Stromal cell of bone marrow (primary cell): ENCODE data around the gene LSS.

Source experiments
- DNase-seq: peaks from one replicate; pipeline ENCODE4 v3.0.0-alpha.2; 2012; ENCODE audit warnings: low read depth

Gene LSS

DNA sequence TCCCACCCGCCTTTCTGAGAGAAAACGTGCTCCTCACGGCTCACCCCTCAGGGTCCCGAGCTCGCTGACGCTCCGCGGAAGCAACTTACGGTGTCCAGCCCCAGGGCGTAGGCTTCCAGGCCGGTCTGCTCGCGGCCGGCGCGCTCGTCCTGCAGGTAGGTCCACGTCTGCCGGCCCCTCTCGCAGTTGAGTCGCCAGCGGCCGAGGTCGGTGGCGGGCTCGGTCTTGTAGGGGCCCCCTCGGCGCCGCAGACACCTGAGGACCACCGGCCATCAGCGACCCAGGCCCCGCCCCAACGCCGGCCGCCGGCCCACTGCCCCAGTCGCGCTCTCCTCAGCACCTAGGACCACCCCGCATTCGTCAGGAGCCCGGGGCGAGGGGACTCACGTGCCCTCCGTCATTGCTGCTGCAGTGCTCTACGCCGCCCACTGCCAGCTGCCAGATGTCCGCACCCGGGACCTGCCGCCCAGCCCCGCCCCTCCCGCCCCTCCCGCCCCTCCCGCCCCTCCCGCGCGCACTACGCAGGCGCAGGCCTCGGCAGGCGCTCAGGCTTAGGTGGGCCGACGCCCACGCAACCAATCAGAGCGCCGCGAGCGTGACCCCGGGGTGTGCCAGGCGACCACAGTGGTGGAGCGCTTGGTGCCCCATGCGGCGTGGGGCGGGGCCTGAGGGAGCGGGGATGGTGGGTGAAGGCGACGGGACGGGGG is at the start of gene LSS:
LSS (minus strand) TSS at position 430 of the 707 bp plus-strand sequence; CDS start at position 401, 29 bp downstream.
- DNase-seq: peak; percentile 92

GRCh38 chr21:46274797-46275390 is 46.3 kb upstream of the LSS start:
- DNase-seq: no peak

- no peak for DNase-seq
Observed at GRCh38 chr21:46273341-46273740, 44.8 kb upstream of the LSS start.

DNA sequence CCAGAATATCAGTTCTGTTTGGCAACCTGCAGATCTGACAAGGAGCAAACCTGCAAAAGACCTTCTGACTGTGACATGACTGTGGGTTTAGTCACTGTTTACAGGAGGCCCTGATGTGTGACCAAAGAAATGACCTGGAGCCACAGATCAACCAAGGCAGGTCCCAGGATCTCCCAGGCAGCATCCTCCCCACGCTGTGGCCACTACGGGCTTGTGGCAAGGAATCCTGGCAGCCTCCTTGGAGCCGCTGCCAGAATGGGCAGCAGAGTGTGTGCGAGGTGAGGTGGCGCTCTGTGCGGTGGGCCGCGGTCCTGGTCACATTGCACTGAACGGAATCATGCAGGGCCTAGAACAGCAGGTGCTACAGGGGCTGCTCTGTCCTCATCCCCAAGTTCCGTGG is 40.9 kb upstream of the LSS start:
- no peak for DNase-seq

DNA sequence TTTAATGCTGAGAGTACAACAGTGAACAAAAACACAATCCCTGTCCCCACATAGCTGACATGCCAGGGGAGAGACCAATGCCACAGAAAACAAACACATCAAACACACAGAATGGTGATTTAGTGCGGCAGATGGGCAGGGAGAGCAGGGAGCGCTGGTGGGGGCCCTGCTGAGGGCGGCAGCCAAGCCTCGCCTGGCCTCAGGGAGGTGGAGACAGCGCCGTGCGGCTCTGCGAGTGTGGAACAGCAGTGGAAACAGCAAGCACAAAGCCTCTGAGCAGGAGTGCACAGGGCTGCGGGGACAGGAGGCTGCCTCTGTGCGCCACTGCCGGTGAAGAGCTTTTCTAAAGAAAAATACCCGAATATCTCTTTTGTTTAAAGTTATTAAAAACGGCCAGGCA is 39.8 kb upstream of the LSS start:
- no peak for DNase-seq

DNA sequence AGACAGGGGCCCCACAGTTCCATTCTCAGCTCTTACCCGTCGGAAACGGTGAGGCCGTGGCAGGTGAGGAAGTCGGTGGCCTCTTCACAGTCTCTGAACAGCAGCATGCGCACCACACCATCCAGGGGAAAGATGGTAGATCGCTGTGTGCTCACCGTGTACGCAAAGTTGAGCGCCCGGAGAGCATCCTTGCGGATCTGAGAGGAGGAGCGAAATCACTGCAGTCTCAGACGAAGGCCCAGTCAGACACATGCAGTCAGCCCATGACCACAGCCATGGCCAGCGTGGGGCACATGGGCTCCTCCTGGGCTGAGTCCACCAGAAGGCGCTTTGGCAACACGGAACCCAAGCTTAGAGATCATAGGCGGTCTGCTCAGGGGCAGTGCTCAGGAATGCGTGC is 38.4 kb upstream of the LSS start:
- no peak for DNase-seq

DNA sequence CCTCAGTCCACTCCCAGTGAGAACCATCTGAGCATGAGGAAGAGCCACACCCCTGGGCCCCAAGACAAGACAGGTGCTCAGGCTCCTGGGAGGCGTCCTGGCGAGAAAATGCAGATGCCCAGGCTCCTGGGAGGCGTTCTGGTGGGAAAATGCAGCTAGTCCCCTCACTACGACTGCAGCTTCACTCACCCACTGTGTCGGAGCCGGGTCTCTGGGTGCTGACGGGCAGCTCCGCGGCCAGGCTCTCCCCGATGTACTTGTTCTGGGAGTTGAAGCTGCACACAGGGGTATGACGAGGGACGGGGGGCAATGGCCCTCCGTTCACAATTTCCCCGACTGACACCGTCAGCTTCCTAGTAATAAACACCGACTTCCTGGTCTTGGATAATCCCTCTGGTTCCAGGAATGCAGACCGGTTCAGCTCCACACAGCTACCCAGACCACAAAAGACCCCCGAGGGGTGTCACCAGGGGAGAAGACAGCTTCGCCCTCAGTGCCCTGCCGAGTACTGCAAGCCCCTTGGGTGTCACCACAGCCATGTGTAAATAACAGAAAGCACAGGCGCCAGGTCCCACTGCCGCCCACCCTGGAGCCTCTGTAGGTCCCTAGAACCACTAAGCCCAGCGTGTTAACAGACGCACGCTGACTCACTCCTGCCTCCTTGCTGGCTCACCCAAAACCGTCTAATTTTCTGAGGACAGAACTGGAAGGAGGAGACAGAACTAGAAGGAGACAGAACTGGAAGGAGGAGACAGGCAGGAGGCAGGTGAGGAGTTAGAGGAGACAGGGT is 37.4 kb upstream of the LSS start:
- DNase-seq: no peak

DNA sequence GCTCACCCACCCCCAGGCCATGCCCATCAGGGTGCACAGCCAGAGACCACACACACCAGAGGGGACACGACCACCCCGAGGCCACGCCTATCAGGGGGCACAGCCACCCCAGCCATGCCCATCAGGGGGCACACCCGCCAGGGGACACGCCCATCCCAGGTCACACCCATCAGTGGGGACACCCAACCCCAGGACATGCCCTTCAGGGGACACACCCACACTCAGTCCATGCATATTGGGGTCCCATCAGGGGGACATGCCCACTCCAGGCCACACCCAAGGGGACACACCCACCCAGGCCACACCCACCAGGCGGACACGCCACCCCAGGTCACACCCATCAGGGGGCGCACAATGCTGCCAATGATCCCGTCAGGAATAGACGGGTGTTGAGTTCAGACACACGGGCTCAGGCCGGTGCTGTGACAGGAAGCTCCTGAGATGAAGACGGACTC is 36.1 kb upstream of the LSS start:
- DNase-seq: no peak

DNA sequence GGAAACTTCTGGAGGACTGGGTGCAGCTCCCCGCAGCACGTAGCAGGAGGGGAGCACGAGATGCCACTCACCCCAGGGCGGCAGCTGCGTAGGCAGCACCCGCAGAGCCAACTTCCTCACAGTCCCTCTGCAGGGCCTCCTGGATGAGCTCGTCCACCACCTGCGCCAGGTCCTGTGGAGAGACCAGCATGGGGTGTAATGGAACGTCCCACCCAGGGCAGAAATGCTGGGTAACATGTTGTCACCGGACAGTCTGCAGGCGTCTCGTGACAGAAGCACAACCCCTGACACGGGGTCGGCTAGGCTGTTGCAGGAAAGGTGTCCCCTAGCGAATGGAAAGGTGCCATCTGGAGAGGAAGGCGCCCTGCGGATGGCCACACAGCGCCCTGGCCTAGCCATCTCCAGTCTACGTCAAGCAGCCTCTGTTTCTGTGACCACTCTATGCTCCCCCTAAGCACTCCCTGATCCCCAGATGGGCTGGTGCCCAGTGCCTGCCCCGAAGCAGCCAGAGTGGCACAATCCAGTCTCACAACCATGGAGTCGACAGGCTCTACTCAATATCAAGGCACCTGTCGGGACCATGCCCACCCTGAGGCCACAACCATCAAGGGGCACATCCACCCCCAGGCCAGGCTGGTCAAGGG is 35.6 kb upstream of the LSS start:
- DNase-seq: no peak

DNA sequence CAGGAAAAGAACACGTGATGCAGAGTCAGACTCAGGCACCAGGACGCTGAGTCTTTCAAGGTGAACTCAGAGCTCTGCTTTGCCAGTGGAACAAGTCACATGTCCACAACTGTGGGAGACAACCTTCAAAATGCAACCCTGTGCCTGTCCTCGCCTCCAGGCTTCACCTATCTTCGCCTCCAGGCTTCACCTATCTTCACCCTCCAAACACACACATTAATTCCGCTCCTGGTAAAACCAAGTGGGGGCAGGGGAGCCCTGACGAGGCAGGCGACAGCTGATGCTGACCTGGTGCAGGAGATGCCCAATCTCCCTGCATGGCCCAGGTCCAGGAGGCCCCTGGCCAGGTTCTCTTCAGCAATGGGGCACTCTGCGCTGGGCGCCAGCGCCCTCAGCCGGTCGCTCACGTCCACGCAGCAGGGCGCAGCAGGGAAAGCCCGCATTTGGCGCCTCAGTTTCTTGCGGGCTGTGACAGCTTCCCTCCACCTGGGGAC is 28.0 kb upstream of the LSS start:
- DNase-seq: no peak

DNA sequence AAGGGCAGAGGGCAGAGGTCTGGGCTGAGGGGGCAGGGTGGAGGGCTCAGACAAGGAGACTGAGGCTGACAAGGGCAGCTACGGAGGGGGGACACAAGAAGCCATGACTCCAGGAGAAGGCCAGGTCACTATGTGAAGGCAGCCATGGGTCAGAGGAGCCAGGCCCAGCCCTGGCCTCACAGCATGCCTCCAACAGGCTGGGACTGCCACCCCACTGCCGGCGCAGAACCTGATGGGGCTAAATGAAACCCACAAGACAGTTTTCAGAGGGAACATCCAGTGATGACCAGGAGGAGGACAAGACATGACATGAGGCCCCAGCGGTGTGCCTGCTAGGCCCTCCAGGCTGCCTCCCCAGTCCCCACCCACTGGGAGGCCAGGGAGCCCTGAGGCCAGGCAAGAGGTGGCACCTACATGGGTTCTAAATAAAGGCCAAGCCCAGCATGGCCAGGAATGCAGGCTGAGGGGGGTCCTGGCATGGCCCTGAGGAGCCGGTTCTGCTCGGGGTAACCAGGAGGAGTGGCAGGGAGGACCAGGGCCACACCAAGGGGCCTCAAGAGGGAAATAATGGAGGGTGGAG is 27.3 kb upstream of the LSS start:
- DNase-seq: no peak

DNA sequence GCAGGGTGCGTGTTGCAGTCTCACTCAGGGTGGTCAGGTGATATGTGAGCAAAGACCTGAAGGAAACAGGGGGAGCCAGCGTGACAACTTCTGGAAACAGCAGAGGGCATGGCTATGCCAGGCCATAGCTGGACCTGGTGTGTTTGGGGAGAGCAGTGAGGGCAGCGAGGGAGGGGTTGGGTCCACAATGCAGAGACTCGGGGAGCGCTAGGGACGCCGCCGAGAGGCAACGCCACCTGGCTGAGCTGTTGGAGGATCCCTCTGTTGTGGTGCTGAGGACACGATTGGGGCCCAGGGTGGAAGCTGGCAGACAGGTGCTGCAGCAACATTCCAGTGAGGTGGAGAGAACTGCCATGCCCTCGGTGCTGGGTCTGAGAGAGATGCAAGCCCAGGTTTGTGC is 26.6 kb upstream of the LSS start:
- no peak for DNase-seq

DNA sequence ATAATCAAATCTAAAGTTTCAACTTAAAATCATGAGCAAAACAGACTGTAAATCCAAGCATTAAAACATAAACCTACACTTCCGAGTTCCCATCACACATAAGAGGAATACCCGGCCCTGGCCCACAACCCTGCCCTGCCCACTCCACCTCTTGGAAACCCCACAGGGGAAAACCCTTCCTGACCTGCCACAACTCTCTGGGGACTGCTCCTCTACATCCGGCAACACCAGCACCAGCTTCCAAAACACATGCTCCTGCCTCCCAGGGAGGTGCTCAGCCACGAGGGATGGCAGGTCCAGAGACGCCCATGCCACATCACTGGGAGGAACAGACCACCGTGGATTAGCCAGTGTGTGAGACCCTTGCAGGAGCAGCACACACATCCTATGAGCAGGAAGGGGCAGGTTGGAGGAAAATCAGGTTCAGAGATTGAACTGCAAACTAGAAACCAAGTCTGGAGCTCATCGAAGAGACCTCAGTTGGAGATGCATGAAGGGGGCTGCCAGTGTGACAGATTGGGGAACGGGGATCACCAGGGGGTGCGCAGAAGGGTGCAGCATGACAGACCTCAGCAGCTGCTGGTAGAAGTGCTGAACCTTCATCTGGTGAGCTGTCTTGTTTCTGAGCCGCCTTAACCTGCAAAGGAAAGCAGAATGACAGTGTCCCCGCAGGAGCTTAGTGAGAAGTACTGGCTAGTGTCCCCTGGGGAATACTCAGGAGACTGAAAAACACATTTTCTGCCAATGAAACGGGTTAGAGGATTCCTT is 25.8 kb upstream of the LSS start:
- no peak for DNase-seq

DNA sequence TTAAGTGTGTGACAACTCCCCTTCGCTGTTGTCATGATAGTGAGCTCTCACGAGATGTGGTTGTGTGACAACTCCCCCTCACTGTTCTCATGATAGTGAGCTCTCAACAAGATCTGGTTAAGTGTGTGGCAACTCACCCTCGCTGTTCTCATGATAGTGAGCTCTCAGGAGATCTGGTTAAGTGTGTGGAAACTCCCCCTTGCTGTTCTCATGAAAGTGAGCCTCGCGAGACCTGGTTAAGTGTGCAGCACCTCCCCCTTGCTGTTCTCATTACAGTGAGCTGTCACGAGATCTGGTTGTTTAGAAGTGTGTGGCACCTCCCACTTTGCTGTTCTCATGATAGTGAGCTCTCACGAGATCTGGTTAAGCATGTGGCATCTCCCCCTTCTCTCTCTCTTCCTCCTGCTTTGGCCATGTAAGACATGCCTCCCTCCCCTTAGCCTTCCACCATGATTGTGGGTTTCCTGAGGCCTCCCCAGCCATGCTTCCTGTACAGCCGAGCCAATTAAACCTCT is 25.1 kb upstream of the LSS start:
- DNase-seq: peak; percentile 1

DNA sequence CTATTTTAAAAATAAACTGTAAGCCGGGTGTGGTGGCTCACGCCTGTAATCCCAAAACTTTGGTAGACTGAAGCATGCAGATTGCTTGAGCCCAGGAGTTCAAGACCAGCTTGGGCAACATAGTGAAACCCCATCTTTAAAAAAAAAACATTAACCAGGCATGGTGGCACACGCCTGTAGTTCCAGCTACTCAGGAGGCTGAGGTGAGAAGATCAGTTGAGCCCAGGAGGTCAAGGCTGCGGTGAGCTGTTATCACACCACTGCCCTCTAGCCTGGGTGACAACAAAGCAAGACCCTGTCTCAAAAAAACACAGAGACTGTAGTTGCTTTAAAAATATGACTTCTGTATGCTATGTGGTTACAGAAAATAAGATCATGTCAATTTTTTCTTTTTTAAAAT is 24.3 kb upstream of the LSS start:
- no peak for DNase-seq

DNA sequence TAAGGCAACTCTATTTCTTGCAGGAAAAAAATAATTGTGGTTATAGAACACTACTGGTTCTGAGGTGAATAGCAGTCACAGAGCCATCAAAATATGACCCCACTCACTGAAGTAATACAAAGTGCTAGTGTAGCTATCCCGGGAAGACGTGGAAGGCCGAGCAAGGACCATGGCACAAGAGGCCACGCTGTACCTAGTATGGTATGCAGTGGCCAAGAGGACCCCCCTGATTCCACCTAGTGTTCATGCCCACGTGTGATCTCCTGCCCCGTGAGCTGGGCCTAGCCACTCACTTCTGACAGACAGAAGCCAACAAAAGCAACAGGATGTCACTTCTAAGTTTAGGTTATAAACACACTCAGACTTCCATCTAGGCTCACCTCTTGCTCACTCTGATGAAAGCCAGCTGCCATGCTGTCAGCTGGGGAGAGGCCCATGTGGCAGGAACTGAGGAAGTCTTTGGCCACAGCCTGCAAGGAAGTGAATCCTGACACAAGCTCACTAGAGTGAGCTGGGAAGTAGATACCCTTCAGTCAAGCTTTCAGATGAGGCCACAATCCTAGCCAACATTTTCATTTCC is 21.7 kb upstream of the LSS start:
- DNase-seq: no peak

GRCh38 chr21:46248827-46249226 is 20.3 kb upstream of the LSS start:
- no peak for DNase-seq

DNA sequence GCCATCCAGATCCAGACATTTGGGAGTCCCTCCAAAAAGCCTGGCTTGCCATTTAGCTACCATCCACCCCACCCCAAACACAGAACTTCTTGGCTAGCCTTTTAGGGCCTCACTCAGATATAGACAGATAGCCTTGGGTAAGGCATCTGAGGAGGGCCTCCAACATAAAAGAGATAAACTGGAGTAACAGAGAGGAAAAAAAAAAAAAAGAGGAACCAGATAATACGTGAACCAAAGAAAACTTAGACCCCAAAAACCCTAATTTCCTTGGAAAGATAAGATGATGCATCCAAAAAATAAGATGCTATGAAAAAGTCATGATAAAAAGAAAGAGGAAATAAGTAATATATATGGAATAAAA is 19.8 kb upstream of the LSS start:
- no peak for DNase-seq

DNA sequence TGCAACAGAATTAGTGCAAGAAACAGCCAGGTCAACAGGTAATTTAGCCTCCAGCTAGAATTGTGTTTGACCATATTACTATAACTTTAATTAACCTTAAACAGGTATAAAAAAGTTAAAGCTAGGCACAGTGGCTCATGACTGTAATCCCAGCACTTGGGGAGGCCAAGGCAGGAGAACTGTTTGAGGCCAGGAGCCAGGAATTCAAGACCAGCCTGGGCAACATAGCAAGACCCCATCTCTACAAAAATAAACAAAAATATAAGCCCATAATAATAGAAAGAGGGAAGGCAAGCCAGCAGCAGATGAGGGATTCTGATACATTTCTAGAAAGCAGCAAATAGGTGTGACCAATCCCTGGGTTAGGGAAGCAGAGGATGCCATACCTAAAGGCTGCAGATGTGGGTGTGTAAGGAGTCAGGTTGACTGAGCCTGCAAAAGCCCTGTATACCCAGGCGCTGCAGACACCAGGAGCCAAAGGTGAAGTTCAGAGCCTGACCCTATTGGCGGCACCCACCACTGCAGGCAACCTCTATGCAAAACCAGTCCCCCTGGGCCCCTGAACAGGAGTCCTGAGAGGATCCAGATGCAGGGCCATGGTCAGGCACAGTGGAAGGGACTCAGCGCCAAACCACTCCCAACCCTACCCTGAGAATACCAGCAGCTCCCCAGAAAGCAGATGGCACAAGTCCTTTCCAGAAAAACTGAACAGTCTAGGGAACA is 19.3 kb upstream of the LSS start:
- no peak for DNase-seq

DNA sequence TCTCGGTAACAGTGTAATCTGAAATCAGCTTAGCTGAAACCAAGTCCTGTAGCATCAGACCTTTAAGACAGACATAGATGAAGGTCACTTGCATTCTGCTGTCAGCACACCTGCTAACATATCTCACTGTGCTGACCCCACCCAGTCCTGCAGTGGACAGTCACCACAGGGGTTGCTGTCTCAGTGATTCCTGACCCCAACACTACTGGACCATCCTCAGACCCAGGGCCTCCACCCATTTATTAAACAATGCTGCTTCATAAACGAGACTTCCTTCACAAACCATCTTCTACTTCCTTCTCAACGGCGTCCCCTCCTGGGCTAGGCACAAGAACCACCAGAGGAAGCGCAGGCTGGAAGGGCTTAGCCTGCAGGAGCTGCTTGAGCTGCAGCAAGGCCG is 17.8 kb upstream of the LSS start:
- DNase-seq: no peak
